HCT116 (cell line): ENCODE data around the gene PRG2.

Experiments
- CEBPB ChIP-seq: IDR thresholded peaks from 2 replicates; pipeline ENCODE4 v1.6.1; 2012; ENCODE audit warnings: low read depth
- EGR1 ChIP-seq: IDR thresholded peaks from 2 replicates; pipeline ENCODE4 v1.6.1; 2012; ENCODE audit warnings: low read depth
- ELF1 ChIP-seq: IDR thresholded peaks from 2 replicates; pipeline ENCODE4 v1.6.1; 2012; ENCODE audit warnings: low read depth, borderline replicate concordance
- EZH2 ChIP-seq: fragments of 200-600 bp; sonication (generic); IDR thresholded peaks from 2 replicates; pipeline ENCODE4 v1.6.1; 2017; ENCODE audit warnings: antibody characterized with exemption, mixed run types
- EZH2phosphoT487 ChIP-seq: fragments of 200-600 bp; IDR thresholded peaks from 2 replicates; pipeline ENCODE4 v1.6.1; 2018; ENCODE audit warnings: antibody characterized with exemption, borderline replicate concordance
- FOSL1 ChIP-seq: IDR thresholded peaks from 2 replicates; pipeline ENCODE4 v1.6.1; 2012; ENCODE audit warnings: low read depth
- JUND ChIP-seq: IDR thresholded peaks from 2 replicates; pipeline ENCODE4 v1.6.1; 2012
- POLR2A ChIP-seq: IDR thresholded peaks from 2 replicates; pipeline ENCODE4 v1.7.0; 2011; ENCODE audit warnings: borderline replicate concordance; ENCODE audit not compliant: insufficient read depth, insufficient read length; ENCODE audit errors: extremely low read depth
- POLR2AphosphoS5 ChIP-seq: IDR thresholded peaks from 2 replicates; pipeline ENCODE4 v1.6.1; 2011; ENCODE audit warnings: mild to moderate bottlenecking, low read depth, low read length, moderate library complexity
- SP1 ChIP-seq: IDR thresholded peaks from 2 replicates; pipeline ENCODE4 v1.6.1; 2012; ENCODE audit warnings: low read depth
- ZFX ChIP-seq: fragments of 450-650 bp; IDR thresholded peaks from 2 replicates; pipeline ENCODE4 v1.6.1; 2017
- TF ChIP-seq, protein P1 (sequence below), 3 experiments: fragments of 200-600 bp in 1 of 3; sonication (generic) in 1 of 3; IDR thresholded peaks in 2 of 3; conservative IDR thresholded peaks in 1 of 3; 2 replicates each; pipeline ENCODE4 v1.5.1; 2012 to 2017; ENCODE audit warnings: low read depth in 2 of 3, low read length in 2 of 3, antibody characterized with exemption in 1 of 3, borderline replicate concordance in 1 of 3, control low read depth in 1 of 3, mild to moderate bottlenecking in 1 of 3, mixed read lengths in 1 of 3, mixed run types in 1 of 3, moderate library complexity in 1 of 3; ENCODE audit not compliant: insufficient read depth in 1 of 3
- TF ChIP-seq, protein P2 (sequence below): IDR thresholded peaks from 2 replicates; pipeline ENCODE4 v1.6.1; 2012; ENCODE audit warnings: low read depth
- TF ChIP-seq, protein P3 (sequence below): IDR thresholded peaks from 2 replicates; pipeline ENCODE4 v1.6.1; 2011; ENCODE audit warnings: mild to moderate bottlenecking, low read length, moderate library complexity; ENCODE audit not compliant: insufficient replicate concordance; ENCODE audit errors: extremely low read depth

DNA sequence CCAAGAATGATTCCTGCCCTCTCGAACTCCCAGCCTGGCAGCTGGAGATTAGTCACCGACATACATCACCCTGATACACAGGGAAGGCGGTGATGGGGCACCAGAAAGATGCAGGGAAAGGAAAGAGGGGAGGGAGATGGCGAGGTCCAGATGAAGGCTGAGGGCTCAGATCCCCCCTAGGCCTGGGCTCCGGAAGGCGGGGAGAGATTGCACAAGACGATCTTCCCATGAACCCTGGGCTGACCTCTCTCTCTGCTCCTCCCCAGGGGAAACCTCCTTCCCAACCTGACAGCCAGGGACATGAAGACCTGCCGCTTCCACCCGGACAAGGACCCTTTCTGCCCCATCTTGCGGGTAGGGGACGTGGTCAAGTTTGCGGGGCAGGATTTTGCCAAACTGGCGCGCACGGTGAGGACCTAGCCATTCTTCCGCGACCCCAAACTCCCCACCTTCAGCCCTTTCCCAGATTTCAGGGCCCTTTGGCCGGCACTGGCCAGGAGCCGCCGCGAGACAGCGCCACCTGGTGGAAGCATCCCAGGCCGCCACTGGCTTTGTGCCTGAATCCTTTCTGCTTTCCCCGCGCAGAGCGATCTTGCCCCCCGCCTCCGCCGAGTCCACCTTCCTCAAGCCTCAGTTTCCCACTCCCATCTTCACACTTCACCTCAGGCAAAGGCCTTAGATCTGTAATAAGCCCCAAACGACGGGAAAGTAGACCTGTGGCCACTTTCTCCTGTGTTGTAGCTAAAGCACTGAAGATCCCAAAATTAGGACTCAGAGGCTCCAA, 40.8 kb downstream of the PRG2 start:
- no peak for TF ChIP-seq EZH2
- no peak for TF ChIP-seq EZH2phosphoT487
- TF ChIP-seq, protein P1, sequence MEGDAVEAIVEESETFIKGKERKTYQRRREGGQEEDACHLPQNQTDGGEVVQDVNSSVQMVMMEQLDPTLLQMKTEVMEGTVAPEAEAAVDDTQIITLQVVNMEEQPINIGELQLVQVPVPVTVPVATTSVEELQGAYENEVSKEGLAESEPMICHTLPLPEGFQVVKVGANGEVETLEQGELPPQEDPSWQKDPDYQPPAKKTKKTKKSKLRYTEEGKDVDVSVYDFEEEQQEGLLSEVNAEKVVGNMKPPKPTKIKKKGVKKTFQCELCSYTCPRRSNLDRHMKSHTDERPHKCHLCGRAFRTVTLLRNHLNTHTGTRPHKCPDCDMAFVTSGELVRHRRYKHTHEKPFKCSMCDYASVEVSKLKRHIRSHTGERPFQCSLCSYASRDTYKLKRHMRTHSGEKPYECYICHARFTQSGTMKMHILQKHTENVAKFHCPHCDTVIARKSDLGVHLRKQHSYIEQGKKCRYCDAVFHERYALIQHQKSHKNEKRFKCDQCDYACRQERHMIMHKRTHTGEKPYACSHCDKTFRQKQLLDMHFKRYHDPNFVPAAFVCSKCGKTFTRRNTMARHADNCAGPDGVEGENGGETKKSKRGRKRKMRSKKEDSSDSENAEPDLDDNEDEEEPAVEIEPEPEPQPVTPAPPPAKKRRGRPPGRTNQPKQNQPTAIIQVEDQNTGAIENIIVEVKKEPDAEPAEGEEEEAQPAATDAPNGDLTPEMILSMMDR (IDR thresholded peaks at IDR 0.05 in 2 of 3, conservative IDR thresholded peaks at IDR 0.05 in 1 of 3; ENCODE audit: borderline replicate concordance in 1 of 3, insufficient read depth in 1 of 3, low read depth in 2 of 3, low read length in 2 of 3), result peak; percentile 54 to 91 (median 88)
- no peak for TF ChIP-seq POLR2A
- no peak for TF ChIP-seq FOSL1
- TF ChIP-seq POLR2AphosphoS5, result no peak
- TF ChIP-seq EGR1, result no peak
- no peak for TF ChIP-seq ZFX
- no peak for TF ChIP-seq CEBPB
- no peak for TF ChIP-seq ELF1
- TF ChIP-seq, protein P2, sequence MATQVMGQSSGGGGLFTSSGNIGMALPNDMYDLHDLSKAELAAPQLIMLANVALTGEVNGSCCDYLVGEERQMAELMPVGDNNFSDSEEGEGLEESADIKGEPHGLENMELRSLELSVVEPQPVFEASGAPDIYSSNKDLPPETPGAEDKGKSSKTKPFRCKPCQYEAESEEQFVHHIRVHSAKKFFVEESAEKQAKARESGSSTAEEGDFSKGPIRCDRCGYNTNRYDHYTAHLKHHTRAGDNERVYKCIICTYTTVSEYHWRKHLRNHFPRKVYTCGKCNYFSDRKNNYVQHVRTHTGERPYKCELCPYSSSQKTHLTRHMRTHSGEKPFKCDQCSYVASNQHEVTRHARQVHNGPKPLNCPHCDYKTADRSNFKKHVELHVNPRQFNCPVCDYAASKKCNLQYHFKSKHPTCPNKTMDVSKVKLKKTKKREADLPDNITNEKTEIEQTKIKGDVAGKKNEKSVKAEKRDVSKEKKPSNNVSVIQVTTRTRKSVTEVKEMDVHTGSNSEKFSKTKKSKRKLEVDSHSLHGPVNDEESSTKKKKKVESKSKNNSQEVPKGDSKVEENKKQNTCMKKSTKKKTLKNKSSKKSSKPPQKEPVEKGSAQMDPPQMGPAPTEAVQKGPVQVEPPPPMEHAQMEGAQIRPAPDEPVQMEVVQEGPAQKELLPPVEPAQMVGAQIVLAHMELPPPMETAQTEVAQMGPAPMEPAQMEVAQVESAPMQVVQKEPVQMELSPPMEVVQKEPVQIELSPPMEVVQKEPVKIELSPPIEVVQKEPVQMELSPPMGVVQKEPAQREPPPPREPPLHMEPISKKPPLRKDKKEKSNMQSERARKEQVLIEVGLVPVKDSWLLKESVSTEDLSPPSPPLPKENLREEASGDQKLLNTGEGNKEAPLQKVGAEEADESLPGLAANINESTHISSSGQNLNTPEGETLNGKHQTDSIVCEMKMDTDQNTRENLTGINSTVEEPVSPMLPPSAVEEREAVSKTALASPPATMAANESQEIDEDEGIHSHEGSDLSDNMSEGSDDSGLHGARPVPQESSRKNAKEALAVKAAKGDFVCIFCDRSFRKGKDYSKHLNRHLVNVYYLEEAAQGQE, result no peak
- TF ChIP-seq SP1, result no peak
- TF ChIP-seq JUND, result no peak
- TF ChIP-seq, protein P3, sequence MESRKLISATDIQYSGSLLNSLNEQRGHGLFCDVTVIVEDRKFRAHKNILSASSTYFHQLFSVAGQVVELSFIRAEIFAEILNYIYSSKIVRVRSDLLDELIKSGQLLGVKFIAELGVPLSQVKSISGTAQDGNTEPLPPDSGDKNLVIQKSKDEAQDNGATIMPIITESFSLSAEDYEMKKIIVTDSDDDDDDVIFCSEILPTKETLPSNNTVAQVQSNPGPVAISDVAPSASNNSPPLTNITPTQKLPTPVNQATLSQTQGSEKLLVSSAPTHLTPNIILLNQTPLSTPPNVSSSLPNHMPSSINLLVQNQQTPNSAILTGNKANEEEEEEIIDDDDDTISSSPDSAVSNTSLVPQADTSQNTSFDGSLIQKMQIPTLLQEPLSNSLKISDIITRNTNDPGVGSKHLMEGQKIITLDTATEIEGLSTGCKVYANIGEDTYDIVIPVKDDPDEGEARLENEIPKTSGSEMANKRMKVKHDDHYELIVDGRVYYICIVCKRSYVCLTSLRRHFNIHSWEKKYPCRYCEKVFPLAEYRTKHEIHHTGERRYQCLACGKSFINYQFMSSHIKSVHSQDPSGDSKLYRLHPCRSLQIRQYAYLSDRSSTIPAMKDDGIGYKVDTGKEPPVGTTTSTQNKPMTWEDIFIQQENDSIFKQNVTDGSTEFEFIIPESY, result no peak
